Natural killer cell treated with Interleukin-12 subunit alpha and Interleukin-12 subunit beta and Interleukin-15 and Interleukin-18, amount 100 ng/mL, for 72 hours (primary cell): Measurements from ENCODE around the gene SORCS2. TPM values are rescaled to one million over a fixed set of nuclear protein-coding genes. Genes with fewer than 3 reads are reported as not detected.

Experiments used
- ATAC-seq, 2 donors: fragments of 150-1000 bp; cut with Tn5 transposase in 1 of 2; sonication (Bioruptor Pico), chemical (Tn5 transposase) in 1 of 2; 2 replicates each; pipeline ENCODE4 v1.10.0; 2021
- DNase-seq: peaks from one replicate; pipeline ENCODE4 v3.0.0; 2022; ENCODE audit warnings: low spot score
- H3K27ac Mint-ChIP-seq, 2 donors: 1 replicate in 1 of 2; 2 replicates in 1 of 2; pipeline ENCODE4 v1.8.0; 2022; ENCODE audit warnings: mixed read lengths in 2 of 2, mild to moderate bottlenecking in 1 of 2, moderate library complexity in 1 of 2
- H3K27me3 Mint-ChIP-seq, 2 donors: 1 replicate in 1 of 2; 2 replicates in 1 of 2; pipeline ENCODE4 v1.8.0; 2022; ENCODE audit warnings: mixed read lengths in 2 of 2
- H3K36me3 Mint-ChIP-seq: one replicate; pipeline ENCODE4 v1.8.0; 2022; ENCODE audit warnings: mixed read lengths
- H3K4me1 Mint-ChIP-seq, 2 donors: 1 replicate in 1 of 2; 2 replicates in 1 of 2; pipeline ENCODE4 v1.8.0; 2022; ENCODE audit warnings: low read depth in 2 of 2, mixed read lengths in 2 of 2, mild to moderate bottlenecking in 1 of 2
- H3K4me3 Mint-ChIP-seq: one replicate; pipeline ENCODE4 v1.8.0; 2022; ENCODE audit warnings: mixed read lengths
- H3K9me3 Mint-ChIP-seq: 2 replicates; pipeline ENCODE4 v1.8.0; 2022; ENCODE audit warnings: mixed read lengths
- total RNA-seq, 2 donors: library from RNA; stranded (reverse); gene quantifications; one replicate each; pipeline ENCODE4 v1.2.3, GENCODE V29; 2022

The SORCS2 gene
- total RNA-seq, 2 donors from 2014 or later: 0.17 to 0.21 TPM

DNA sequence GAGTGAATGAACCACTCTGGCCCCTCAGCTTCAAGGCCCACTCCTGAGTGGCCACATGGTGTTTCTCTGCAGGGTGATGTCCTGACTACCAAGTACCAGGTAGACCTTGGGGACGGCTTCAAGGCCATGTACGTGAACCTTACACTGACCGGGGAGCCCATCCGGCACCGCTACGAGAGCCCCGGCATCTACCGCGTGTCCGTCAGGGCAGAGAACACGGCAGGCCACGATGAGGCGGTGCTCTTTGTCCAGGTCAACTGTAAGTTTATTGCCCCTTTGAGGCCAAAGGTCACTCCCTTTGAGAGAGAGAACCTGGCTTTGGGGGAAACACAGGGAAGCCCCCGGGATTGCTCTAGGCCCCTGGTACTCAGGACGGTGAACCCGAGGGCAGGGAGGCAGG is 531.3 kb downstream of the SORCS2 start:
- H3K9me3 Mint-ChIP-seq: peaks cover 10% of the 10 kb centered on the region
- no peaks in the 10 kb centered on the region for H3K36me3 Mint-ChIP-seq
- no peak overlapping the region for H3K4me3 Mint-ChIP-seq
- ATAC-seq (no peak), DNase-seq (no peak)
- H3K4me1 Mint-ChIP-seq: peaks cover 4 to 13% of the 10 kb centered on the region in 2 donors
- peak overlapping the region in 1 of 2 donors; percentile 13 for H3K27ac Mint-ChIP-seq
- peaks cover 12% of the 10 kb centered on the region in 2 donors for H3K27me3 Mint-ChIP-seq

- no peaks in the 10 kb centered on the region for H3K36me3 Mint-ChIP-seq
- ATAC-seq (no peak), DNase-seq (no peak)
- H3K27ac Mint-ChIP-seq: no peak overlapping the region
- peaks cover 10% of the 10 kb centered on the region for H3K9me3 Mint-ChIP-seq
- H3K4me1 Mint-ChIP-seq: peaks cover 4 to 13% of the 10 kb centered on the region in 2 donors
- H3K4me3 Mint-ChIP-seq: no peak overlapping the region
- peaks cover 0 to 7% of the 10 kb centered on the region in 2 donors for H3K27me3 Mint-ChIP-seq
These were observed 533.6 kb downstream of the SORCS2 start for GRCh38 chr4:7725951-7726350.

GRCh38 chr4:7726665-7727413 is 534.5 kb downstream of the SORCS2 start:
- no peak overlapping the region for H3K27ac Mint-ChIP-seq
- peaks cover 10% of the 10 kb centered on the region for H3K9me3 Mint-ChIP-seq
- peaks cover 4 to 13% of the 10 kb centered on the region in 2 donors for H3K4me1 Mint-ChIP-seq
- H3K4me3 Mint-ChIP-seq: no peak overlapping the region
- no peaks in the 10 kb centered on the region for H3K36me3 Mint-ChIP-seq
- DNase-seq (no peak), ATAC-seq (no peak)
- H3K27me3 Mint-ChIP-seq: peaks cover 0 to 7% of the 10 kb centered on the region in 2 donors

DNA sequence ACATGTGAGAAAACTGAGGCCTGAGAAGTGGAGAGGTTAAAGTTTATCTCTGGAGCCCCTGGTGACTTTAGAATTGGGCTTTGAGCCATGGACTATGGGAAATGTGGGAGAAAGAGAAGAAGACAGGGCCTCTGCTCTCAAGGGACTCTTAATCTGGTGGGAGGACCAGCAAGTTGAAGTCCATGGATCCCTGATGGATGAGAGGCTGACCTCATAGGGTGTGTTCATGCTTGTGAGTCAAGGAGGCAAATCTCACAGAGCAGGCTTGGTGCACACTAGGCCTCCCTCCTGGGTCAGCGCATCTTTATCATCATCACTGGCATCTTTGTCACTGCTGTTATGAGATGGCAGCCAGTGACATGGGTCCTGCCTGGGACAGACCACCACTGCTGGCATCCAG is 535.4 kb downstream of the SORCS2 start:
- peaks cover 10% of the 10 kb centered on the region for H3K9me3 Mint-ChIP-seq
- peaks cover 4 to 9% of the 10 kb centered on the region in 2 donors for H3K4me1 Mint-ChIP-seq
- no peak overlapping the region for H3K27ac Mint-ChIP-seq
- H3K4me3 Mint-ChIP-seq: no peak overlapping the region
- no peak for ATAC-seq
- H3K36me3 Mint-ChIP-seq: no peaks in the 10 kb centered on the region
- DNase-seq: no peak
- peaks cover 0 to 2% of the 10 kb centered on the region in 2 donors for H3K27me3 Mint-ChIP-seq

DNA sequence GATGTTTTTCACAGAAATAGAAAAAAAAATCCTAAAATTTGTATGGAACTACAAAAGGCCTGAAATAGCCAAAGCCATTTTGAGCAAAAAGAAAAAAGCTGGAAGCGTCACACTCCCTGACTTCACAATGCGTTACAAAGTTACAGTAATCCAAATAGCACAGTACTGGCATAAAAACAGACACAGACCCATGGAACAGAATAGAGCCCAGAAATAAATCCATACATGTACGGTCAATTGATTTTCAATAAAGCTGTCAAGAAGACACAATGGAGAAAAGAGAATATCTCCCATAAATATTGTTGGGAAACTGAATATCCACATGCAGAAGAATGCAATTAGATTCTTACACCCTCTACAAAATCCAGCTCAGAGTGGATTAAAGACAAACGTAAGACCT is 539.1 kb downstream of the SORCS2 start:
- H3K27ac Mint-ChIP-seq: no peak overlapping the region
- H3K36me3 Mint-ChIP-seq: no peaks in the 10 kb centered on the region
- no peaks in the 10 kb centered on the region for H3K4me1 Mint-ChIP-seq
- no peaks in the 10 kb centered on the region for H3K9me3 Mint-ChIP-seq
- ATAC-seq (no peak), DNase-seq (no peak)
- peaks cover 0 to 2% of the 10 kb centered on the region in 2 donors for H3K27me3 Mint-ChIP-seq
- H3K4me3 Mint-ChIP-seq: no peak overlapping the region

GRCh38 chr4:7732263-7732662 is 539.9 kb downstream of the SORCS2 start:
- DNase-seq (no peak), ATAC-seq (no peak)
- Mint-ChIP-seq H3K9me3 (no peaks in the 10 kb centered on the region), H3K27ac (no peak overlapping the region), H3K4me3 (no peak overlapping the region), H3K27me3 (peaks cover 0 to 2% of the 10 kb centered on the region in 2 donors), H3K4me1 (no peaks in the 10 kb centered on the region), H3K36me3 (no peaks in the 10 kb centered on the region)

DNA sequence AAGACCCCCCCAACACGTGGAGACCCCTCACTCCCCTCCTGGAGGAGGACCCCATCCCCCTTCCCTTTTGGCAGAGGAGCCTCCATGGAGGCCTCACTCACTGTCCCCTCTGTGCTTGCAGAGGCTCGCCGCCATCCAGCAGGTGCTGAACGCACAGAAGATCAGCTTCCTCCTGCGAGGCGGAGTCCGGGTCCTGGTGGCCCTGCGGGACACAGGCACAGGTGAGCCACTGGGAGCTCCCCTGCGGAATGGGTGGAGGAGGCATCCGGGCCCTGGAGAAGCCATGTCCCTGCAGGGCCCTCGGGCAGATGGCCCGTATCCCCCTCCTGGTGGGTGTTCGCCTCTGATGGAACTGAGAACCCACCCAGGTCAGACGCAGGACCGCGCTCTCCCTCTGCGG is 540.9 kb downstream of the SORCS2 start:
- Mint-ChIP-seq H3K4me3 (no peak overlapping the region), H3K9me3 (no peaks in the 10 kb centered on the region), H3K27me3 (peaks cover 0 to 2% of the 10 kb centered on the region in 2 donors), H3K27ac (no peak overlapping the region), H3K36me3 (no peaks in the 10 kb centered on the region), H3K4me1 (no peaks in the 10 kb centered on the region)
- DNase-seq: no peak
- ATAC-seq: no peak

GRCh38 chr4:7733801-7734650 is 541.7 kb downstream of the SORCS2 start:
- no peak for DNase-seq
- Mint-ChIP-seq H3K27ac (no peak overlapping the region), H3K4me3 (no peak overlapping the region), H3K27me3 (peaks cover 0 to 2% of the 10 kb centered on the region in 2 donors), H3K4me1 (no peaks in the 10 kb centered on the region), H3K9me3 (no peaks in the 10 kb centered on the region), H3K36me3 (no peaks in the 10 kb centered on the region)
- no peak for ATAC-seq

DNA sequence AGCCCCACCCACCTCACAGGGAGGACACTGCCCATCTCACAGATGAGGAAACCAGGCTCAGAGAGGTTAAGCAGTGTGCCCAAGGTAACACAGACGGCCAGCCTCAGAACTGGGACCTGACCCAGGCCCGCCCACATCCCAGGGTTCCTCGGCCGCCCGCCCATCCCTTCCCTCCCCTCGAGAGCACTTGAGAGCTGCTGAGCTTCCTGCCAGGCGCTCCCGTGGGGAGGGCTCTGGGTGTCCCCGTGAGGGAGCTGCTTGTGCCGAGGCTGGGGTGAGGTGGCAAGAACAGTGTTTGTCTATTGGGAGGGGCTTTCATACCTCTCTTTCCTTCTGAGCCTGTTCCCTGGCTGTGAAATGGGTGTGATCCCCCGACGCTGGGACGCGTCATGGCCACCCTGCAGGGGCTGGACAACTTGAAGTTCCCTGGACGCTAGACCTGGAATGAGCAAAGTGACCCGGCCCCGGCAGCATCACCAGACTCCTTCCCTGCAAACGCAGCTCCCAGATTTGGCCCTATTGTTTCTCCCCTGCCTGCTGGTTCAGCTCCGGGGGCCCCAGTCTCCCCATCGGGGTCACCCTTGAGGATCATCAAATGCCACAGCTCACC is 542.4 kb downstream of the SORCS2 start:
- Mint-ChIP-seq H3K9me3 (no peaks in the 10 kb centered on the region), H3K27ac (no peak overlapping the region), H3K27me3 (peaks cover 0 to 2% of the 10 kb centered on the region in 2 donors), H3K4me3 (no peak overlapping the region), H3K36me3 (no peaks in the 10 kb centered on the region), H3K4me1 (no peaks in the 10 kb centered on the region)
- ATAC-seq (no peak), DNase-seq (no peak)

DNA sequence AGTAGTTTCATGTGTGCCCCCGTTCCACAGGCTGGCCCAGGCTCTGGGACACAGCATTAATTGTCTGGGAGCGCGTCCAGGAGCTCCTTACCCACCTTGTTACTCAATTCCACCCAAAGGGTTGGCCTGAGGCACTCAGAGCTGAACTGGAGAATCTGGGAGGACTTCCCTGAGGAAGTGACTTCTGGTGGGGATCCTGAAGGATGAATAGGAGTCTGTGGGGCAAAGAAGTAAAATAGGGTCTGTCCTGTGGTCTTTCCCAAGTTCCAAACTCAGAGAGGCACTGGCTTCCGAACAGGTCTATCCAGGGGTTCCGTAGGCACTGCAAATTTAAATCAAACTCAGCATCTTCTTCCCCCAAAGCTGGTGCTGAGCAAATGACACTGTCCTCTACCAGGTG is 543.1 kb downstream of the SORCS2 start:
- no peaks in the 10 kb centered on the region for H3K36me3 Mint-ChIP-seq
- no peak overlapping the region for H3K4me3 Mint-ChIP-seq
- no peak overlapping the region for H3K27ac Mint-ChIP-seq

DNA sequence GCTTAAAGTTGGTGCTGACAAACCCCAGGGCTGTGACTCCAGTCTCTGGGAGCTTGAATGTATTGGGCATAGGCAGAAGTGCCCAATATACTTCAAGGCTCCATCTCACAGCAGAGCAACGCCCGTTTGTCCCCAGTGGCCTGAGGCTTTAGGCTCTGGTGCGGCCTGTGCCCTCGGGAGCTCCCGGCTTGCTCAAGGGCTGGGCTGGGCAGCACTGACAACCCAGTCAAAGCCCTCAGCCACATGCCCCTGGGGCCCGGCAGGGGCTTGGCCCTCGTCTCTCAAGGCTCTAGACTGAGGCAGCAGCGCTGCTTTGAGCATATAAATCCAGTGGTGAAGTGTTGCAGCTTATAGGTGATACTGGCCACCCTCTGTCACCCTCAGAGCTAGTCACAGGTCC is 543.6 kb downstream of the SORCS2 start:
- Mint-ChIP-seq H3K4me1 (no peaks in the 10 kb centered on the region), H3K27ac (no peak overlapping the region), H3K27me3 (no peaks in the 10 kb centered on the region), H3K36me3 (no peaks in the 10 kb centered on the region), H3K9me3 (no peaks in the 10 kb centered on the region), H3K4me3 (no peak overlapping the region)
- ATAC-seq (no peak), DNase-seq (no peak)

More for the DNA sequence above, 543.1 kb downstream of the SORCS2 start:
- peaks cover 0 to 2% of the 10 kb centered on the region in 2 donors for H3K27me3 Mint-ChIP-seq
- DNase-seq: no peak
- H3K4me1 Mint-ChIP-seq: no peaks in the 10 kb centered on the region
- no peak for ATAC-seq
- no peaks in the 10 kb centered on the region for H3K9me3 Mint-ChIP-seq

DNA sequence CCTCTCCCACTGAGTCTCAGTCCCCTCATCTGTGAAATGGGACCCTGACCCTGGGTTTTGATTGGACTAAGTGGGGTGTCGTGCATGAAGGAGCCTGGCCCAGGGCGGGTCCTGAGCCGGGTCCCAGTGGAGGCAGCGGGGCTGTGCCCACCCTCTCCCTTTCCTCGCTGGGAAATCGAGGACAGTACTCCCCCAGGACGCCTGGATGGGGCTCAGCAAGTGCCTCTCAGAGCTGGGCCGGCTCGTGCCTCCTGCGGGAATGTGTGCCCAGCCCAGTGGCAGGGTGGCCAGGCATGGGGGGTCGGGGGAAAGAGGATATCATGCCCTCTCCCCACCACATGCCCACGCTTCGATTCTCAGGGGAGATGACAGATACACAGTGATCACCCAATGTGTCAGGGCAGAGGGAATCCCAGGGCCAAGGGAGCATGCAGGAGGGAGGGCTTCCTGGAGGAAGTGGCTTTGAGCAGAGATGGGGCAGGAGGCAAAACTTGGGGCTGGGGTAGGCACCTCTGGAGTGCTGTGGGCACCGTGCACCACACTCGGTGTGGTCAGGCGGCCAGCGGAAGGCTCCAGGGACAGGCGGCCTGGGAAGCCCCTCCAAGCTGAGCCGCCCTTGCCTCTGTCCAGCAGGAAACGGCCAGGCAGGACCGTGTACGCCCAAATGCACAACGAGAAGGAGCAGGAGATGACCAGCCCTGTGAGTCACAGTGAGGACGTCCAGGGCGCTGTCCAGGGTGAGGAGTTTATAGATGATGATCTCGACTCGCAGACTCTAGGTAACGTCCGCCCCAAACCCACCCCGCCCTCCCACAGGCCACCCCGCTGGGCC is 544.3 kb downstream of the SORCS2 start:
- Mint-ChIP-seq H3K36me3 (no peaks in the 10 kb centered on the region), H3K4me3 (no peak overlapping the region), H3K27ac (no peak overlapping the region)

DNA sequence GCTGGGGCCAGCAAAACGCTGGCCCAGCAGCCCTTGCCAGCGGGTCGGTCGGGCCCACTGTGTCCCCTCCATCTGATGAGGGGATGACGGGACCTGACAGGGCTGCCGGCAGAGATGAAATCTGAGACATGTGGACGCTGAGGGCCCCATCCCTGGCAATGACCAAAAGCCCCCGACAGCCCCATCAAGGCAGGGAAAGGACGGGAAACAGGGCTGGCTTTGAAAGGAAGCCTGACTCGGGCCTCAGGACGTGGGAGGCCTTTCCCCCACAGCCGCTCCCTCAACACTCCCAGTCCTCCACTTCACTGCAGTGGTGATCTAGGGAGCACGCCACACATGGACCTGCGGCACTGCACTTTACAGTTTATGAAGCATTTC is 544.9 kb downstream of the SORCS2 start:
- no peak for DNase-seq
- Mint-ChIP-seq H3K9me3 (no peaks in the 10 kb centered on the region), H3K4me3 (no peak overlapping the region), H3K36me3 (no peaks in the 10 kb centered on the region), H3K27ac (no peak overlapping the region), H3K27me3 (no peaks in the 10 kb centered on the region), H3K4me1 (no peaks in the 10 kb centered on the region)
- no peak for ATAC-seq

More for the DNA sequence above, 544.3 kb downstream of the SORCS2 start:
- Mint-ChIP-seq H3K27me3 (no peaks in the 10 kb centered on the region), H3K4me1 (no peaks in the 10 kb centered on the region), H3K9me3 (no peaks in the 10 kb centered on the region)
- no peak for ATAC-seq
- DNase-seq: no peak
